Measurements from ENCODE around the gene MAGEC1. TPM values are rescaled to one million over a fixed set of nuclear protein-coding genes. Genes with fewer than 3 reads are reported as not detected.
"Not testable (repeated sequence)": the region's sequence is repeated elsewhere in the genome, so short reads cannot be mapped to it uniquely, and the experiment has no call there.

The MAGEC1 gene
- total RNA-seq = not detected in 2 replicates

GRCh38 chrX:141903400-141904155 is at the start of gene MAGEC1:
Gene MAGEC1 (plus strand): TSS chrX:141903894. CDS start chrX:141905073, 1,179 bp downstream.
- no peaks in the 10 kb centered on the region for H3K4me1 Mint-ChIP-seq
- intact Hi-C loops (cut with micrococcal nuclease) = no loop called here
- H3K9me3 Mint-ChIP-seq = no peaks in the 10 kb centered on the region

GRCh38 chrX:141857479-141857878 is 46.2 kb upstream of the MAGEC1 start:
- no peaks in the 10 kb centered on the region for H3K36me3 Mint-ChIP-seq (ENCODE audit: low read depth)
- no peaks in the 10 kb centered on the region for H3K9me3 Mint-ChIP-seq
- H3K27ac Mint-ChIP-seq = no peak overlapping the region
- H3K27me3 Mint-ChIP-seq = no peaks in the 10 kb centered on the region
- H3K4me1 Mint-ChIP-seq = no peaks in the 10 kb centered on the region
- H3K4me3 Mint-ChIP-seq = no peak overlapping the region
- no peak for DNase-seq
- intact Hi-C loops (cut with micrococcal nuclease) = no loop called here

More at GRCh38 chrX:141903400-141904155, at the start of gene MAGEC1:
- Mint-ChIP-seq H3K27ac (no peak within 1 kb of the TSS), H3K27me3 (no peaks in the 10 kb centered on the region), H3K36me3 (ENCODE audit: low read depth) (no peaks in the 10 kb centered on the region), H3K4me3 (no peak within 1 kb of the TSS)
- no peak for DNase-seq

- Mint-ChIP-seq H3K27me3 (no peaks in the 10 kb centered on the region), H3K27ac (no peak overlapping the region), H3K36me3 (ENCODE audit: low read depth) (no peaks in the 10 kb centered on the region), H3K4me1 (no peaks in the 10 kb centered on the region), H3K9me3 (no peaks in the 10 kb centered on the region), H3K4me3 (no peak overlapping the region)
- intact Hi-C loops (cut with micrococcal nuclease) = no loop called here
- no peak for DNase-seq
These were observed 24.1 kb upstream of the MAGEC1 start for GRCh38 chrX:141879616-141880015.

- H3K4me1 Mint-ChIP-seq; DNase-seq; H3K27me3 Mint-ChIP-seq; H3K4me3 Mint-ChIP-seq; H3K27ac Mint-ChIP-seq; intact Hi-C loops (cut with micrococcal nuclease); H3K9me3 Mint-ChIP-seq; H3K36me3 Mint-ChIP-seq (ENCODE audit: low read depth): not testable (repeated sequence)
These were observed 14.9 kb upstream of the MAGEC1 start for GRCh38 chrX:141888811-141889210.

- Mint-ChIP-seq H3K9me3 (no peaks in the 10 kb centered on the region), H3K4me1 (no peaks in the 10 kb centered on the region), H3K36me3 (ENCODE audit: low read depth) (no peaks in the 10 kb centered on the region), H3K27ac (no peak overlapping the region), H3K27me3 (no peaks in the 10 kb centered on the region), H3K4me3 (no peak overlapping the region)
- intact Hi-C loops (cut with micrococcal nuclease) = no loop called here
- no peak for DNase-seq
These were observed 9.0 kb upstream of the MAGEC1 start for GRCh38 chrX:141894733-141895132.

GRCh38 chrX:141897690-141898089 is 6.0 kb upstream of the MAGEC1 start:
- intact Hi-C loops (cut with micrococcal nuclease) = no loop called here
- DNase-seq = no peak
- Mint-ChIP-seq H3K27me3 (no peaks in the 10 kb centered on the region), H3K9me3 (no peaks in the 10 kb centered on the region), H3K27ac (no peak overlapping the region), H3K4me3 (no peak overlapping the region), H3K4me1 (no peaks in the 10 kb centered on the region), H3K36me3 (ENCODE audit: low read depth) (no peaks in the 10 kb centered on the region)

GRCh38 chrX:141902366-141902765 is 1.3 kb upstream of the MAGEC1 start:
- Mint-ChIP-seq H3K36me3 (ENCODE audit: low read depth) (no peaks in the 10 kb centered on the region), H3K27me3 (no peaks in the 10 kb centered on the region), H3K4me1 (no peaks in the 10 kb centered on the region), H3K9me3 (no peaks in the 10 kb centered on the region), H3K4me3 (no peak overlapping the region), H3K27ac (no peak overlapping the region)
- no peak for DNase-seq
- intact Hi-C loops (cut with micrococcal nuclease) = no loop called here

- no peaks in the 10 kb centered on the region for H3K4me1 Mint-ChIP-seq
- intact Hi-C loops (cut with micrococcal nuclease) = no loop called here
- H3K4me3 Mint-ChIP-seq = no peak overlapping the region
These were observed 568 bp downstream of the MAGEC1 start for GRCh38 chrX:141904262-141904661.

GRCh38 chrX:141917801-141918200 is 14.1 kb downstream of the MAGEC1 start:
- DNase-seq = no peak
- Mint-ChIP-seq H3K4me1 (no peaks in the 10 kb centered on the region), H3K9me3 (no peaks in the 10 kb centered on the region), H3K4me3 (no peak overlapping the region), H3K27me3 (no peaks in the 10 kb centered on the region), H3K27ac (no peak overlapping the region), H3K36me3 (ENCODE audit: low read depth) (no peaks in the 10 kb centered on the region)
- intact Hi-C loops (cut with micrococcal nuclease) = no loop called here

More at GRCh38 chrX:141904262-141904661, 568 bp downstream of the MAGEC1 start:
- H3K27me3 Mint-ChIP-seq = no peaks in the 10 kb centered on the region
- DNase-seq = no peak
- no peaks in the 10 kb centered on the region for H3K36me3 Mint-ChIP-seq (ENCODE audit: low read depth)
- H3K9me3 Mint-ChIP-seq = no peaks in the 10 kb centered on the region
- no peak overlapping the region for H3K27ac Mint-ChIP-seq

GRCh38 chrX:141924293-141924692 is 20.6 kb downstream of the MAGEC1 start:
- no peak overlapping the region for H3K27ac Mint-ChIP-seq
- no peak overlapping the region for H3K4me3 Mint-ChIP-seq
- H3K27me3 Mint-ChIP-seq = no peaks in the 10 kb centered on the region
- no peaks in the 10 kb centered on the region for H3K9me3 Mint-ChIP-seq
- no peak for DNase-seq
- no peaks in the 10 kb centered on the region for H3K4me1 Mint-ChIP-seq
- intact Hi-C loops (cut with micrococcal nuclease) = no loop called here
- H3K36me3 Mint-ChIP-seq (ENCODE audit: low read depth) = no peaks in the 10 kb centered on the region

- no peak overlapping the region for H3K27ac Mint-ChIP-seq
- H3K4me1 Mint-ChIP-seq = no peaks in the 10 kb centered on the region
- no peaks in the 10 kb centered on the region for H3K36me3 Mint-ChIP-seq (ENCODE audit: low read depth)
- no peak for DNase-seq
- H3K9me3 Mint-ChIP-seq = no peaks in the 10 kb centered on the region
- H3K27me3 Mint-ChIP-seq = no peaks in the 10 kb centered on the region
- no peak overlapping the region for H3K4me3 Mint-ChIP-seq
- intact Hi-C loops (cut with micrococcal nuclease) = no loop called here
These were observed 24.7 kb downstream of the MAGEC1 start for GRCh38 chrX:141928432-141928831.

- H3K27ac Mint-ChIP-seq = no peak overlapping the region
- no peaks in the 10 kb centered on the region for H3K27me3 Mint-ChIP-seq
- DNase-seq = no peak
- H3K9me3 Mint-ChIP-seq = no peaks in the 10 kb centered on the region
- H3K36me3 Mint-ChIP-seq (ENCODE audit: low read depth) = no peaks in the 10 kb centered on the region
- no peaks in the 10 kb centered on the region for H3K4me1 Mint-ChIP-seq
- intact Hi-C loops (cut with micrococcal nuclease) = no loop called here
- no peak overlapping the region for H3K4me3 Mint-ChIP-seq
These were observed 30.5 kb downstream of the MAGEC1 start for GRCh38 chrX:141934059-141934641.

GRCh38 chrX:141935645-141936044 is 32.0 kb downstream of the MAGEC1 start:
- no peaks in the 10 kb centered on the region for H3K27me3 Mint-ChIP-seq
- no peak overlapping the region for H3K4me3 Mint-ChIP-seq
- no peak overlapping the region for H3K27ac Mint-ChIP-seq
- no peaks in the 10 kb centered on the region for H3K4me1 Mint-ChIP-seq
- H3K9me3 Mint-ChIP-seq = no peaks in the 10 kb centered on the region
- intact Hi-C loops (cut with micrococcal nuclease) = no loop called here
- DNase-seq = no peak
- H3K36me3 Mint-ChIP-seq (ENCODE audit: low read depth) = no peaks in the 10 kb centered on the region

- Mint-ChIP-seq H3K4me3 (no peak overlapping the region), H3K4me1 (no peaks in the 10 kb centered on the region), H3K9me3 (no peaks in the 10 kb centered on the region), H3K27me3 (no peaks in the 10 kb centered on the region), H3K36me3 (ENCODE audit: low read depth) (no peaks in the 10 kb centered on the region), H3K27ac (no peak overlapping the region)
- intact Hi-C loops (cut with micrococcal nuclease) = no loop called here
- DNase-seq = no peak
These were observed 32.4 kb downstream of the MAGEC1 start for GRCh38 chrX:141936080-141936479.

GRCh38 chrX:141941234-141941633 is 37.5 kb downstream of the MAGEC1 start:
- no peaks in the 10 kb centered on the region for H3K4me1 Mint-ChIP-seq
- H3K9me3 Mint-ChIP-seq = no peaks in the 10 kb centered on the region
- no peaks in the 10 kb centered on the region for H3K27me3 Mint-ChIP-seq
- DNase-seq = no peak
- H3K27ac Mint-ChIP-seq = no peak overlapping the region
- H3K36me3 Mint-ChIP-seq (ENCODE audit: low read depth) = no peaks in the 10 kb centered on the region
- H3K4me3 Mint-ChIP-seq = no peak overlapping the region
- intact Hi-C loops (cut with micrococcal nuclease) = no loop called here

Measured in activated CD4-positive, alpha-beta T cell treated with anti-CD3 and anti-CD28 coated beads, Interleukin-2, amount 10 ng/mL, durations not matched to agents 24 days and 14 days (primary cell).